Amniotic stem cell (primary cell): ENCODE measurements around the gene TM6SF1.
"Not testable (repeated sequence)": the region's sequence is repeated elsewhere in the genome, so short reads cannot be mapped to it uniquely, and the experiment has no call there.

Experiments
- DNase-seq: peaks from one replicate; lab custom pipeline; 2025; lab: John Stamatoyannopoulos, UW

The TM6SF1 gene

GRCh38 chr15:83115831-83116565, 8.6 kb downstream of the TM6SF1 start:
- no peak for DNase-seq

GRCh38 chr15:83118291-83118827, 10.9 kb downstream of the TM6SF1 start:
- DNase-seq, result no peak

GRCh38 chr15:83118968-83119367, 11.5 kb downstream of the TM6SF1 start:
- DNase-seq, result no peak

- no peak for DNase-seq
These were observed 12.6 kb downstream of the TM6SF1 start for GRCh38 chr15:83119968-83120581.

GRCh38 chr15:83123529-83123928, 16.1 kb downstream of the TM6SF1 start:
- no peak for DNase-seq

GRCh38 chr15:83127547-83128150, 20.2 kb downstream of the TM6SF1 start:
- no peak for DNase-seq

GRCh38 chr15:83129791-83130190, 22.3 kb downstream of the TM6SF1 start:
- no peak for DNase-seq

GRCh38 chr15:83132861-83133523, 25.5 kb downstream of the TM6SF1 start:
- DNase-seq, result no peak

GRCh38 chr15:83142151-83142550, 34.7 kb downstream of the TM6SF1 start:
- not testable (repeated sequence) for DNase-seq

GRCh38 chr15:83144771-83145170, 37.3 kb downstream of the TM6SF1 start:
- no peak for DNase-seq

GRCh38 chr15:83153288-83153687, 45.8 kb downstream of the TM6SF1 start:
- DNase-seq, result no peak

GRCh38 chr15:83155942-83156341, 48.5 kb downstream of the TM6SF1 start:
- DNase-seq, result no peak

GRCh38 chr15:83158393-83158792, 50.9 kb downstream of the TM6SF1 start:
- DNase-seq, result no peak

GRCh38 chr15:83160741-83161140, 53.3 kb downstream of the TM6SF1 start:
- DNase-seq, result no peak

GRCh38 chr15:83163032-83163431, 55.6 kb downstream of the TM6SF1 start:
- DNase-seq, result no peak

GRCh38 chr15:83164111-83164770, 56.8 kb downstream of the TM6SF1 start:
- DNase-seq, result no peak

- DNase-seq, result no peak
These were observed 57.4 kb downstream of the TM6SF1 start for GRCh38 chr15:83164771-83165404.

- no peak for DNase-seq
These were observed 58.8 kb downstream of the TM6SF1 start for GRCh38 chr15:83166218-83166617.

- no peak for DNase-seq
These were observed 59.4 kb downstream of the TM6SF1 start for GRCh38 chr15:83166830-83167229.

- DNase-seq, result not testable (repeated sequence)
These were observed 62.1 kb downstream of the TM6SF1 start for GRCh38 chr15:83169576-83169975.

GRCh38 chr15:83170474-83171165, 63.2 kb downstream of the TM6SF1 start:
- no peak for DNase-seq
